A204.1 (cell line): ENCODE results near the gene NFATC3.

ENCODE experiments used
- FAIRE-seq: peaks from 2 replicates; lab custom pipeline; 2012; peaks lifted over from hg19 to GRCh38; lab: Jason Lieb, UNC

The NFATC3 gene

DNA sequence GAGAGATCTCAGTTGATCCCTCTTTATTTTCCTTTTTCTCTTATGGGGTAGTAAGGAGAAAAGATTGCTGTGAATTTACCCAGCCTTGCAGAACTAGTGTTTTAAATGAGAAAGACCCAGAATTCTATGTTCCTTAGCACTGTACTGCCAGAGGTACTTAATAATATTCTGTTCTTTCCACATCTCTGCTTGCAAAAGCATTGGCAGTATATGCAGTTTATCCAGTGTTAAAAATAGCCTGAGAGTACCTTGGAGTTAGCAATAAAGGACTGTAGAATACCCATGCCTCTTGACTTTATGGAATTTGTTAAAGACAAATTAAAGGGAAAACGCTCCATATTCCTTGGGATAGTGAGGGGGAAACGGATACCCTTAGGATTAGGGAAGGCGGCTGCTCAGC, 191.1 kb downstream of the NFATC3 start:
- no peak for FAIRE-seq
